ENCODE data around the gene EFTUD2. TPM values are rescaled to one million over a fixed set of nuclear protein-coding genes. Genes with fewer than 3 reads are reported as not detected.

Gene EFTUD2
- total and polyA plus RNA-seq, 11 donors: 21.3 to 106 (median 65.0) TPM

DNA sequence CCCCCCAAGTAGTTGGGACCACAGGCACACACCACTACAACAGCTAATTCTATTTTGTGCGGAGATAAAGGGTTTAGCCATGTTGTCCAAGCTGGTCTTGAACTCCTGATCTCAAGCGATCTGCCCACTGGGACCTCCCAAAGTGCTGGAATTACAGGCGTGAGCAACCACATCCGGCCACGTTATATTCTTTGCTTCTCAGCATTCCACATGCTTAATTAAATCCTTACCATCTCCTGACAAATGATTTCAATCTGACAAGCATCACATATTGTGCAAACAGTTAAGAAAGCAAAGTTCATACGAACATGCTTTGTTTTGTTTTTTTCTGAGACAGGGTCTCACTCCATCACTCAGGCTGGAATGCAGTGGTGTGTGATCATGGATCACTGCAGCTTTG lies 33.3 kb downstream of the EFTUD2 start:
- Histone ChIP-seq H3K4me3 (no peak overlapping the region), H3K27ac (peak overlapping the region in 1 of 12 donors; percentile 78), H3K36me3 (peaks cover 3 to 100% (median 94%) of the 10 kb centered on the region in 9 donors), H3K27me3 (no peaks in the 10 kb centered on the region), H3K9me3 (no peaks in the 10 kb centered on the region), H3K4me1 (peaks cover 0 to 15% (median 0%) of the 10 kb centered on the region in 12 donors)
- ATAC-seq: no peak
- no peak for DNase-seq
- intact Hi-C loops (cut with DNase I): loop anchor here (1.0 to 5.0 kb wide), 7 partner anchors 34 to 91 kb away; partner anchors contain the start of gene GJC1 (in 2 of the 10)
- TF ChIP-seq, protein P1, sequence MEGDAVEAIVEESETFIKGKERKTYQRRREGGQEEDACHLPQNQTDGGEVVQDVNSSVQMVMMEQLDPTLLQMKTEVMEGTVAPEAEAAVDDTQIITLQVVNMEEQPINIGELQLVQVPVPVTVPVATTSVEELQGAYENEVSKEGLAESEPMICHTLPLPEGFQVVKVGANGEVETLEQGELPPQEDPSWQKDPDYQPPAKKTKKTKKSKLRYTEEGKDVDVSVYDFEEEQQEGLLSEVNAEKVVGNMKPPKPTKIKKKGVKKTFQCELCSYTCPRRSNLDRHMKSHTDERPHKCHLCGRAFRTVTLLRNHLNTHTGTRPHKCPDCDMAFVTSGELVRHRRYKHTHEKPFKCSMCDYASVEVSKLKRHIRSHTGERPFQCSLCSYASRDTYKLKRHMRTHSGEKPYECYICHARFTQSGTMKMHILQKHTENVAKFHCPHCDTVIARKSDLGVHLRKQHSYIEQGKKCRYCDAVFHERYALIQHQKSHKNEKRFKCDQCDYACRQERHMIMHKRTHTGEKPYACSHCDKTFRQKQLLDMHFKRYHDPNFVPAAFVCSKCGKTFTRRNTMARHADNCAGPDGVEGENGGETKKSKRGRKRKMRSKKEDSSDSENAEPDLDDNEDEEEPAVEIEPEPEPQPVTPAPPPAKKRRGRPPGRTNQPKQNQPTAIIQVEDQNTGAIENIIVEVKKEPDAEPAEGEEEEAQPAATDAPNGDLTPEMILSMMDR (IDR thresholded peaks at IDR 0.05): no peak
- no peak for TF ChIP-seq POLR2A (IDR thresholded peaks at IDR 0.05)
- 89 to 92% (median 90%) methylated on average over 6 of the region's 6 CpGs for WGBS, 4 donors

DNA sequence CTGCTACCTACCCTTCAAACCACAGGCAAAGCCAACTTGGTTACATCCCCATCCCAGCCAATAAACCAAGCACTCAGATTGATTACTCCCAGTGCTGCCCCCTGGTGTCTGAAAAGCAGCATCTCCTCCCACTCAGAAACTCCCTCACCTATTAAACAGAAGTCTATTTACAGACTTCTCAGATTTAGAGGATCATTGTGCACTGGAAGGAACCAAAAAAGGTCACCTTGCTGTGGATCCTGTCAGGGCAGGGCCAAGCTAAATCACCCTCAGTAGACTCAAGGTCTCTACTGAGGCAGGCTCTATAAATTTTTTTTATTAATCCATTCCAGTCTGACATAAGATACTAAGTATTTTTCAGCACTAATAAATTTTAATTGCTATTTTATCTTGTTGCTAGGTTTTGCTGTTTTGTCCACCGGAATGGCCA lies 34.0 kb downstream of the EFTUD2 start:
- peak overlapping the region in 2 of 12 donors; percentile 41 to 78 for H3K27ac ChIP-seq
- peaks cover 3 to 100% (median 94%) of the 10 kb centered on the region in 9 donors for H3K36me3 ChIP-seq
- intact Hi-C loops (cut with DNase I): loop anchor here (1.0 to 5.0 kb wide), 7 partner anchors 33 to 90 kb away; partner anchors contain the start of gene GJC1 (in 2 of the 10)
- no peaks in the 10 kb centered on the region for H3K27me3 ChIP-seq
- no peak overlapping the region for H3K4me3 ChIP-seq
- TF ChIP-seq POLR2A (IDR thresholded peaks at IDR 0.05): no peak
- TF ChIP-seq, protein P1 (IDR thresholded peaks at IDR 0.05): peak; percentile 72 to 95 (median 86)
- ATAC-seq (peak; percentile 55 to 80 (median 75)), DNase-seq (peak in 4 of 5 donors; percentile 63 to 72 (median 64))
- no peaks in the 10 kb centered on the region for H3K9me3 ChIP-seq
- 53 to 71% (median 65%) methylated on average over 1 of the region's 1 CpG for WGBS, 4 donors
- peaks cover 0 to 15% (median 0%) of the 10 kb centered on the region in 12 donors for H3K4me1 ChIP-seq

DNA sequence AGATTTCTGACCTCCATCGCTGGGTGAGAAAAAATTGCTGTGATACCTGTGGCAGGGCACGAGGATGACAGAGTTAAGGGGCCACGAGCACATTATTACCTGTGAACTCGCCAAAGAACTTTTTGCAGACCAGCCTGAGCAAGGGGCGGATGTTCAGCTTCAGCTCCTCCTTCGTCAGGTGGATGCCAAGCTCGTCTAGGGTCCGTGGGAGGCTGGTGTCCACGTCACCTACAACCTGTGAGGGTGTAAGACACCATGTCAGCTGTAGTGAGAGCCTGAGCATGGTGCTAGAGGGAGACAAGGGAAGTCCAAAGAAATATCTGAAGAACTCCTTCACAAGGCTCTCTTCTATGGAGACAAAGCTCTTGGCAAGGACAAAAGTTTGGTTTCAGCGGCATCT lies 34.4 kb downstream of the EFTUD2 start:
- intact Hi-C loops (cut with DNase I): loop anchor here (1.0 to 5.0 kb wide), 7 partner anchors 33 to 90 kb away; partner anchors contain the start of gene GJC1 (in 2 of the 10)
- WGBS, 4 donors: 61 to 68% (median 65%) methylated on average over 10 of the region's 10 CpGs

More for the DNA sequence above, 34.4 kb downstream of the EFTUD2 start:
- Histone ChIP-seq H3K36me3 (peaks cover 3 to 100% (median 94%) of the 10 kb centered on the region in 9 donors), H3K27me3 (no peaks in the 10 kb centered on the region), H3K4me1 (peaks cover 0 to 15% (median 0%) of the 10 kb centered on the region in 12 donors), H3K27ac (peak overlapping the region in 1 of 12 donors; percentile 78), H3K4me3 (no peak overlapping the region), H3K9me3 (no peaks in the 10 kb centered on the region)
- ATAC-seq (peak in 3 of 4 donors; percentile 8 to 38 (median 21)), DNase-seq (no peak)
- TF ChIP-seq, protein P1 (IDR thresholded peaks at IDR 0.05): no peak
- no peak for TF ChIP-seq POLR2A (IDR thresholded peaks at IDR 0.05)
